ENCODE data around the gene ITGA6. TPM values are rescaled to one million over a fixed set of nuclear protein-coding genes. Genes with fewer than 3 reads are reported as not detected.

Gene ITGA6
- total RNA-seq, 2 experiments from 2014 or later: 0.38 TPM; not detected in 1

DNA sequence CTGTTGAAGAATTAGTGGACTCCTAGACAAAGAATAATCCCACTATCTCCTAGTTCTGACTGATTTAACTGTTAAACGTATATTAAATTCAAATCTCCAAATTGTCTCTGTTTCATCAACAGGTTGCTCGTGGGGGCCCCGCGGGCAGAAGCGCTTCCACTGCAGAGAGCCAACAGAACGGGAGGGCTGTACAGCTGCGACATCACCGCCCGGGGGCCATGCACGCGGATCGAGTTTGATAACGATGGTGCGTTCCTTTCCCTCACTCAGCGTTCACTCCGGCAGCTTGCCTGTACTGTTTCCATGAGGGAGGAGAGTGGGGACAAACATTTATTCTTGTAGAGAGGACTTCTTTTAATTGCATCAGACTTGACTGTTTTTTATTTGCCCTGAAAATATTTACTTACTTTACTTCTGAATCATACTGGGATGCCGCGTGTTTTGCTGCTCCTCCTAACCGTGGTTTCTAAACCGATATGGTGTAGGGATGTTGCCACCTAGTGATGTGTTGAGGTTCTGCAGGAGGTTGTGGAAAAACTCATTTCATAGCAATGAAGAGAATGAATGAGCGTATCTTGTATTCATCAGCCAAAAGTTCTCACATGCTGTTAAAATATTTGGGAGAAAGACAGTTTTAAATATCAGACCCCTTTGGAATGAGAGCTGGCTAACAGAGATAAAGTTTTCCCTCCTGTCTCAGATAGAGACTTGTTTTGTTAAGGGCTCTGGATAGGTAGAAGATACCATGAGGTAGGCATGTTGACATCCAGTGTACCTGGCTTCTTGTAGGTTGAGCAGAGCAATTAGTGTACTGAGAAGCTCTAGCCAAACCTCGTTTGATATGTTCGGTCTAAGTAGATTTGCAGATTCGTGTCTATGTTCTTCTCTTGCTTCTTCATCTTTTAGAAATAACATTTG, 38.3 kb downstream of the ITGA6 start:
- TF ChIP-seq, protein P1, sequence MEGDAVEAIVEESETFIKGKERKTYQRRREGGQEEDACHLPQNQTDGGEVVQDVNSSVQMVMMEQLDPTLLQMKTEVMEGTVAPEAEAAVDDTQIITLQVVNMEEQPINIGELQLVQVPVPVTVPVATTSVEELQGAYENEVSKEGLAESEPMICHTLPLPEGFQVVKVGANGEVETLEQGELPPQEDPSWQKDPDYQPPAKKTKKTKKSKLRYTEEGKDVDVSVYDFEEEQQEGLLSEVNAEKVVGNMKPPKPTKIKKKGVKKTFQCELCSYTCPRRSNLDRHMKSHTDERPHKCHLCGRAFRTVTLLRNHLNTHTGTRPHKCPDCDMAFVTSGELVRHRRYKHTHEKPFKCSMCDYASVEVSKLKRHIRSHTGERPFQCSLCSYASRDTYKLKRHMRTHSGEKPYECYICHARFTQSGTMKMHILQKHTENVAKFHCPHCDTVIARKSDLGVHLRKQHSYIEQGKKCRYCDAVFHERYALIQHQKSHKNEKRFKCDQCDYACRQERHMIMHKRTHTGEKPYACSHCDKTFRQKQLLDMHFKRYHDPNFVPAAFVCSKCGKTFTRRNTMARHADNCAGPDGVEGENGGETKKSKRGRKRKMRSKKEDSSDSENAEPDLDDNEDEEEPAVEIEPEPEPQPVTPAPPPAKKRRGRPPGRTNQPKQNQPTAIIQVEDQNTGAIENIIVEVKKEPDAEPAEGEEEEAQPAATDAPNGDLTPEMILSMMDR (conservative IDR thresholded peaks at IDR 0.05; ENCODE audit: low read length): peak; percentile 92
- TF ChIP-seq EZH2phosphoT487 (IDR thresholded peaks at IDR 0.05; ENCODE audit: borderline replicate concordance, low read depth, low read length): no peak
- no peak overlapping the region for H3K4me3 ChIP-seq (ENCODE audit: low read depth, low read length, poor library complexity, severe bottlenecking)
- BruUV-seq (replicated peaks): no TSS peak
- H4K20me1 ChIP-seq (ENCODE audit: insufficient read depth, low read length): no peaks in the 10 kb centered on the region
- H3K27ac ChIP-seq (ENCODE audit: low read depth, low read length, poor library complexity, severe bottlenecking): no peak overlapping the region
- H3K4me1 ChIP-seq (ENCODE audit: insufficient read depth, low read length, poor library complexity, severe bottlenecking): peaks cover 19% of the 10 kb centered on the region
- peak; percentile 68 for DNase-seq (ENCODE audit: low spot score)
- no peak overlapping the region for H2AFZ ChIP-seq (ENCODE audit: low read length)
- CTCF ChIA-PET (ENCODE audit: unreplicated experiment): no interaction called here
- H3K9me3 ChIP-seq (ENCODE audit: low read length): no peaks in the 10 kb centered on the region
- no peaks in the 10 kb centered on the region for H3K9me2 ChIP-seq (ENCODE audit: insufficient read depth, low read length)
- POLR2A ChIA-PET: no interaction called here
- no peaks in the 10 kb centered on the region for H3K79me2 ChIP-seq (ENCODE audit: insufficient read depth, low read depth, low read length)
- no peaks in the 10 kb centered on the region for H3K36me3 ChIP-seq (ENCODE audit: insufficient read depth, low read length)
- intact Hi-C loops (cut with micrococcal nuclease; ENCODE audit: unreplicated experiment): loop anchor here (1.0 to 10.0 kb wide), 5 partner anchors 247 to 891 kb away; no protein-coding TSS in a partner anchor
- H3K4me2 ChIP-seq (ENCODE audit: low read length): no peak overlapping the region

DNA sequence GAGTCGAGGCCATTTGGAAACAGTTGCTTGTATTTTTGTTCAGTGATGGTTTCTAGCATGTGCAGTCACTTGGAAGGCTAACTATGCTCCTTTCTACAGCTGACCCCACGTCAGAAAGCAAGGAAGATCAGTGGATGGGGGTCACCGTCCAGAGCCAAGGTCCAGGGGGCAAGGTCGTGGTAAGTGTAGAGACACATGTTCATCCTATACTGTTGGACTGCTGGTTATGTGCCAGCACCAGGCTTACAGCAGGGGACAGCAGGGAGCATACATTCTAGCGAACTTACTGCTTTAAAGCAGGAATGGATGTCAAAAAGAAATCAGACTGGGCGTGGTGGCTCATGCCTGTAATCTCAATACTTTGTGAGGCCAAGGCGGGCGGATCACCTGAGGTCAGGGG, 40.0 kb downstream of the ITGA6 start:
- no peak overlapping the region for H3K4me3 ChIP-seq (ENCODE audit: low read depth, low read length, poor library complexity, severe bottlenecking)
- intact Hi-C loops (cut with micrococcal nuclease; ENCODE audit: unreplicated experiment): loop anchor here (5.0 to 10.0 kb wide), 4 partner anchors 245 to 893 kb away; no protein-coding TSS in a partner anchor
- H3K4me2 ChIP-seq (ENCODE audit: low read length): no peak overlapping the region
- no peak overlapping the region for H2AFZ ChIP-seq (ENCODE audit: low read length)
- POLR2A ChIA-PET: interaction anchor here (0.6 kb wide), 2 partner anchors 56 to 329 kb away, joined by 3 to 4 read pairs; no protein-coding TSS in a partner anchor
- TF ChIP-seq, protein P1 (conservative IDR thresholded peaks at IDR 0.05; ENCODE audit: low read length): no peak
- TF ChIP-seq EZH2phosphoT487 (IDR thresholded peaks at IDR 0.05; ENCODE audit: borderline replicate concordance, low read depth, low read length): no peak
- no peaks in the 10 kb centered on the region for H3K9me2 ChIP-seq (ENCODE audit: insufficient read depth, low read length)
- no peaks in the 10 kb centered on the region for H3K9me3 ChIP-seq (ENCODE audit: low read length)
- no peaks in the 10 kb centered on the region for H3K36me3 ChIP-seq (ENCODE audit: insufficient read depth, low read length)
- H4K20me1 ChIP-seq (ENCODE audit: insufficient read depth, low read length): no peaks in the 10 kb centered on the region
- H3K79me2 ChIP-seq (ENCODE audit: insufficient read depth, low read depth, low read length): no peaks in the 10 kb centered on the region
- H3K27ac ChIP-seq (ENCODE audit: low read depth, low read length, poor library complexity, severe bottlenecking): no peak overlapping the region
- CTCF ChIA-PET (ENCODE audit: unreplicated experiment): no interaction called here
- BruUV-seq (replicated peaks): no TSS peak
- no peak for DNase-seq (ENCODE audit: low spot score)
- H3K4me1 ChIP-seq (ENCODE audit: insufficient read depth, low read length, poor library complexity, severe bottlenecking): peaks cover 18% of the 10 kb centered on the region

All from OCI-LY7 (cell line).